ENCODE measurements around the gene TNFRSF1A.

DNA sequence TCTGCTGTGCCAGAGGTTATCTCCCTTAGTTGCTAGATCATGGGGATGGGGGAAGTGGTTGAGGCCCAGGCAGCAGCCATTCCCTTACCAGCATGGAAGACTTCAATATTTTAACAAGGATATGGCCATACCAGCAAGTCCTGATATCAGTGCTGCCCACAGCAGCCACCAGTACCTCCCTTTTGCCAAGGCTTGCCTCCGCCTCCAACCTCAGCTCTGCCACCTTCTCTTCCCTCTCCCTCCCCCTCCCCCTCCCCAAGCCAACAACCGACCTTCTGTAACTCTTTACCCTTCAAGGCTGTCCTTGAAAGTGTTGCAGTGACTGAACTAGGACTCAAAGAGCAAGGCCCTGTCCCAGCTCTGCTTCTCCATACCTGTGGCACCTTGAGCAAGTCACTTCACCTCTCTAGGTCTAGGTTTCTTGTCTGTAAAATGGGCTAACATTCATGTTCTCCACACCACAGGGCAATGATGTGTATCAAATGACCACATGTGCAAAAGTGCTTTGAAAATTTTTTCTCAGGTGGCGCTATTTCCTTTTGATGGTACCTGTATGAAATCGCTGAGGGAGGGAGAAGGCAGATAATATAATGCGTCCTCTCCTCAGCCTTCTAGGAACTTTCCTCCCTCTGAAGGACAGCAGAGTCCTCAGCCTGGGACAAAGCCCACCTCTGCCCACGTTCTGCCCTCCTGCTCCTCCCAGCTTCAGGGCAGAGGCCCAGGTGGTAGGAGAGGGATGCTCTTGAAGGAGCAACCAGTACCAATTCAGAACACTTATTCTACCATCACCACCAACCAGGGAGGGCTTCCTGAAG is 16.7 kb downstream of the TNFRSF1A start:
- TF ChIP-seq, protein P1, sequence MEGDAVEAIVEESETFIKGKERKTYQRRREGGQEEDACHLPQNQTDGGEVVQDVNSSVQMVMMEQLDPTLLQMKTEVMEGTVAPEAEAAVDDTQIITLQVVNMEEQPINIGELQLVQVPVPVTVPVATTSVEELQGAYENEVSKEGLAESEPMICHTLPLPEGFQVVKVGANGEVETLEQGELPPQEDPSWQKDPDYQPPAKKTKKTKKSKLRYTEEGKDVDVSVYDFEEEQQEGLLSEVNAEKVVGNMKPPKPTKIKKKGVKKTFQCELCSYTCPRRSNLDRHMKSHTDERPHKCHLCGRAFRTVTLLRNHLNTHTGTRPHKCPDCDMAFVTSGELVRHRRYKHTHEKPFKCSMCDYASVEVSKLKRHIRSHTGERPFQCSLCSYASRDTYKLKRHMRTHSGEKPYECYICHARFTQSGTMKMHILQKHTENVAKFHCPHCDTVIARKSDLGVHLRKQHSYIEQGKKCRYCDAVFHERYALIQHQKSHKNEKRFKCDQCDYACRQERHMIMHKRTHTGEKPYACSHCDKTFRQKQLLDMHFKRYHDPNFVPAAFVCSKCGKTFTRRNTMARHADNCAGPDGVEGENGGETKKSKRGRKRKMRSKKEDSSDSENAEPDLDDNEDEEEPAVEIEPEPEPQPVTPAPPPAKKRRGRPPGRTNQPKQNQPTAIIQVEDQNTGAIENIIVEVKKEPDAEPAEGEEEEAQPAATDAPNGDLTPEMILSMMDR (IDR thresholded peaks at IDR 0.05; ENCODE audit: low read depth, low read length, missing input control): no peak
- TF ChIP-seq FOXA1 (IDR thresholded peaks at IDR 0.05) (no peak), TAF1 (conservative IDR thresholded peaks at IDR 0.05) (no peak), YY1 (IDR thresholded peaks at IDR 0.05) (no peak), JUND (IDR thresholded peaks at IDR 0.05) (no peak), EGR1 (IDR thresholded peaks at IDR 0.05; ENCODE audit: low read depth in 2 of 2) (no peak), ATF3 (IDR thresholded peaks at IDR 0.05) (no peak), NR2F2 (IDR thresholded peaks at IDR 0.05) (no peak), MAX (IDR thresholded peaks at IDR 0.05) (no peak), RXRA (IDR thresholded peaks at IDR 0.05) (no peak)
- TF ChIP-seq, protein P2, sequence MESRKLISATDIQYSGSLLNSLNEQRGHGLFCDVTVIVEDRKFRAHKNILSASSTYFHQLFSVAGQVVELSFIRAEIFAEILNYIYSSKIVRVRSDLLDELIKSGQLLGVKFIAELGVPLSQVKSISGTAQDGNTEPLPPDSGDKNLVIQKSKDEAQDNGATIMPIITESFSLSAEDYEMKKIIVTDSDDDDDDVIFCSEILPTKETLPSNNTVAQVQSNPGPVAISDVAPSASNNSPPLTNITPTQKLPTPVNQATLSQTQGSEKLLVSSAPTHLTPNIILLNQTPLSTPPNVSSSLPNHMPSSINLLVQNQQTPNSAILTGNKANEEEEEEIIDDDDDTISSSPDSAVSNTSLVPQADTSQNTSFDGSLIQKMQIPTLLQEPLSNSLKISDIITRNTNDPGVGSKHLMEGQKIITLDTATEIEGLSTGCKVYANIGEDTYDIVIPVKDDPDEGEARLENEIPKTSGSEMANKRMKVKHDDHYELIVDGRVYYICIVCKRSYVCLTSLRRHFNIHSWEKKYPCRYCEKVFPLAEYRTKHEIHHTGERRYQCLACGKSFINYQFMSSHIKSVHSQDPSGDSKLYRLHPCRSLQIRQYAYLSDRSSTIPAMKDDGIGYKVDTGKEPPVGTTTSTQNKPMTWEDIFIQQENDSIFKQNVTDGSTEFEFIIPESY (IDR thresholded peaks at IDR 0.05): no peak

Data from liver (tissue), 3 donors.